GM21367 (cell line): ENCODE measurements around the gene SPTBN1.

Source experiments
- ATAC-seq: cut with Tn5 transposase; IDR thresholded peaks from one replicate; pipeline ENCODE4 v1.9.1; 2021; ENCODE audit not compliant: unreplicated experiment

The SPTBN1 gene

DNA sequence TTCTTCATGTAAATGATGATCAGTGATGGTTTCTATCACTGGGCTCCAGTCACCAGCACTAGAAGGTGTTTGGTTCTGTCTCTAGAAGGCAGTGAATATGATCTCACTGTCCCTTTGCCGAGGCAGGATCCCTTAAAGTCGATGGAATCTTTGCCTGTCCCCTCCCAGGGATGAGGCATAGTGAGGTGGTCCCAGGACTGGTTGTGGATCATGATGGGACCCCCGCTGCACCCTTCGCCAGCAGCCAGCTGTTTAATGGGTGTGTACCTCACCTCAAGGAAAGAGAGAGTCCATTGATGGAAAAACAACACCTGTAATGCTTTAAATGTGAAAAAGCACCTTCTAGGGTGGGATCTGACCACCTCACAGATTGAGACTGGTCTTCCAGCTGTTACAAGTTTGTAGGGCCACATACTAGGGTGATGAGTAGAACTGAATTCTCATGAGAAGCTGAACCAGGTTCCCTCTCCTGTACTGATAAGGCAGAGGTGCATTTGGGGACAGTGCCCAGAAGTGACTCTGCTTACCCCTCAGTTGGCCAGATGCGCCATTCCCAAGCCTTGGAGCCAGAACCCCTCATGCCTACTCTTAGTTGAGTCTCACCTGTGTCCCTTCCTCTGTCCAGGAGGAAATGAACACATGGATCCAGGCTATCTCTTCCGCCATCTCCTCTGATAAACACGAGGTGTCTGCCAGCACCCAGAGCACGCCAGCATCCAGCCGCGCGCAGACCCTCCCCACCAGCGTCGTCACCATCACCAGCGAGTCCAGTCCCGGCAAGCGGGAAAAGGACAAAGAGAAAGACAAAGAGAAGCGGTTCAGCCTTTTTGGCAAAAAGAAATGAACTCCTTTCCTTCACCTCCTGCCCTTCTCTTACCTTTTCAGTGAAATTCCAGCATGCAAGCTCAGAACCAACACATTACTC lies 211.9 kb downstream of the SPTBN1 start:
- ATAC-seq, result no peak

DNA sequence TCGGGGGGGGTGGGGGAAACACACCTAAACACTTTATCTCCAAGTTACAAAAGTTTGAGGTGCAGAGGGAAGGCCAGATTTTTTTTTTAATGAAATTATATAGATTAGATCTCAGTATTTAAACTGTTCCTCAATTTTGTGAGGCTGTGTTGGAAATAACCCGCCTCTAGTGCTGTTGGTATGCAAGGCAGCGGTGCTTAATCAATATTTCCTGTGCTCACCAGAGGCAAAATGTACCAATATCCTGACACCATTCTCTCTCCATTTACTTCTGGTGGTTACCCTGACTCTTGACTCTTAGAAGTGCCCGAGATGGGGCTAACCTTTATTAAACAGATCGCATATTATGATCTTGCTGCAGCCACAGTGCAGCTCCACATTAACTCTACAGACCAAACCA lies 212.6 kb downstream of the SPTBN1 start:
- no peak for ATAC-seq

DNA sequence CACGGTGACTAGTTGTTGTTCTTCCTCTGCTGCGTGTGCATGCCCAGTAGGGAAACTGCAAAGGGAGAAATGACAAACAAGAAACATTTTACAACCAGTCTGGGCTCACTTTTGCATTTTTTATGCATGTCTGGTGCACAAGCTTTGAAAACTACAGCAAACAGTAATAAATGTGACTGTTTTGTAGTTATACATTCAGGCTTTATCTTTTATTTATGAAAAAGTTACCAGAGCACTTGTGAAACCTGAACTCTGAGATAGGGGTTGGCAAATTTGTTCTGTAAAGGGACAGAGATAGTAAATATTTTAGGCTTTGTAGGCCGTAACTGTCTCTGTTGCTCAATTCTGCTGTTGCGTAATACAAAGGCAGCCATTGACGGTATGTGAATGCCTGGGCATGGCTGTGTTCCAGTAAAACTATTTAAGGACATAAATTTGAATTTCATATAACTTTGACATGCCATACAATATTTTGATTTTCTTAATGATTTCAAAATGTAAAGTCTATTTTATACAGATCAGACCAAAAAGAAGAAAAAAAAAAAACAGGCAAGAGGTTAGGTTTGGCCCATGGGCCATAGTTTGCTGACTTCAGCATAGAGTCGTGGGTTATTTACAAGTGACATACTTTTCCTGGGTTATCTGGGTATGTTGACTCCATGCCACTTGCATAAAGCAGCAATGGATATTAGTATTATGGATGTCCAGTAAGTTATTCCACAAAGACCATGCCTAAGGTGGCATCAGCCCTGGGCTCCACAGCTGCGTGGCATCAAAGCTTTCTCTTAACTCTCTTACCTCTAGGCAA lies 213.8 kb downstream of the SPTBN1 start:
- ATAC-seq, result no peak

DNA sequence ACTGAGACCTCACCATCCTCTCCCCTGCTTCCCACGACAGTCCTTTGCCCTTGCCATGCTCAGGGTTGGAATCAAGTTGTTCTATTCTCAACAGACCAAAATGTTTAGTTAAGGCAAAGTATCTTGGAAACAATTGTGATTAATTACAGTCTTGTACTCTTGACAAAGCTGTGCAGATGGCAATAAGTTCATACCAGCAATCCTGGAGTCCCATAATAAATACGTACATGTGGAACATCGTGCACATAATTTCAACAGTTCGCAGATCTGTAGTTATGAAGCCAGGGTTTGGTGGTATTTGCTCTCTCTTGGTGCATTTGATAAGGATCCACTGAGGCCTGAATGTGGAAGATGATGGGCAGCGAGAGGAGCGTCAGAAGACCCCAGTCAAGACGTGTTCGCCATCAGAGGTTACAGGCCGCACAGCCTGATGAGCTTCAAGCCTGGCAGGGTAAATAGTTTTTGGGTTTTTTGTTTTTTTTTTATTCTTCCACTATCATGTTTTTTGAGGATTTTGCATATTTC lies 214.4 kb downstream of the SPTBN1 start:
- ATAC-seq, result no peak

DNA sequence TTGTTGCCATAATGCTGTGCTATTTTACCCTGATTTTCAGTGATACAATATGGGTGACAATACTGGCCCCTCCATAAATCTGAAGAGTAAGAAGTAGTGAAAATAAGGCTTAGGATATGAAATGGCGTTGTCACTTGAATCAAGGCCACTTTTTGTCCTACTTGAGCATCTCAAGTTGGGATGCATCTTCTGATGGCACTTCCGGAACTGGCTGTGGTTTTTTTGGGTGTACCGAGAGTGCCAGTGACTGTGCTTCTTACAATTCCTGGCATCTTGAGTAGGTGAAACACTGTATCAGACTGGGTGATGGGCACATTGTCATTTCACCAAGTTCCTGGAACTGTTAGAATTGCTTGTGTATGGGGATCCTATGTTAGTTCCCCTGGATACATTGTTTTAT lies 214.9 kb downstream of the SPTBN1 start:
- ATAC-seq, result no peak

DNA sequence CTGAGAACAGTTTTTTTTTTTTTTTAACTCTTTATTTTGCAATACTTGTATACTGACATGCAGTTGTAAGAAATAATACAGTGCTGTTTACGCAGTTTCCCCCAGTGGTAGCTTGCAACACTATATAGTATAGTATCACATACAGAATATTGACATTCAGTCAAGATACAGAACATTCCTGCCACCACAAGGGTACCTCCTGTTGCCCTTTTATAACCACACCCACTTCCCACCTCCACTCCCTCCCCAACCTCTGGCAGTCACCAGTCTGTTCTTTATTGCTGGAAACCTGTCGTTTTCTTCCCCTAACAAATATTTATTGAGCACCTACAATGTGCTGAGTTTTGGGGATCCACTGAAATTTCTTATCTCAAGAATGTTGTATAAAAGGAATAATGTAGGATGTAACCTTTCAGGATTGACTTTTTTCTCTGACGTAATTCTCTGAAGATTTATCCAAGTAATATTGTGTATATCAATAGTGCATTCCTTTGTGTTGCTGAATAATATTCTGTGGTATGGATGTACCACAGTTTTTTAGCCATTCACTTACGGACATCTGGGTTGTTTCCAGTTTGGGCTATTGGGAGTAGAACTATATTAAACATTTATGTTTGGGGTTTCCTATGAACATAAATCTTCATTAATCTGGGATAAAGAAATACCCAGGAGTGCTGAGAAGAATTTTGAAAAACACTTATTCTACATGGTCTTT lies 215.9 kb downstream of the SPTBN1 start:
- no peak for ATAC-seq

DNA sequence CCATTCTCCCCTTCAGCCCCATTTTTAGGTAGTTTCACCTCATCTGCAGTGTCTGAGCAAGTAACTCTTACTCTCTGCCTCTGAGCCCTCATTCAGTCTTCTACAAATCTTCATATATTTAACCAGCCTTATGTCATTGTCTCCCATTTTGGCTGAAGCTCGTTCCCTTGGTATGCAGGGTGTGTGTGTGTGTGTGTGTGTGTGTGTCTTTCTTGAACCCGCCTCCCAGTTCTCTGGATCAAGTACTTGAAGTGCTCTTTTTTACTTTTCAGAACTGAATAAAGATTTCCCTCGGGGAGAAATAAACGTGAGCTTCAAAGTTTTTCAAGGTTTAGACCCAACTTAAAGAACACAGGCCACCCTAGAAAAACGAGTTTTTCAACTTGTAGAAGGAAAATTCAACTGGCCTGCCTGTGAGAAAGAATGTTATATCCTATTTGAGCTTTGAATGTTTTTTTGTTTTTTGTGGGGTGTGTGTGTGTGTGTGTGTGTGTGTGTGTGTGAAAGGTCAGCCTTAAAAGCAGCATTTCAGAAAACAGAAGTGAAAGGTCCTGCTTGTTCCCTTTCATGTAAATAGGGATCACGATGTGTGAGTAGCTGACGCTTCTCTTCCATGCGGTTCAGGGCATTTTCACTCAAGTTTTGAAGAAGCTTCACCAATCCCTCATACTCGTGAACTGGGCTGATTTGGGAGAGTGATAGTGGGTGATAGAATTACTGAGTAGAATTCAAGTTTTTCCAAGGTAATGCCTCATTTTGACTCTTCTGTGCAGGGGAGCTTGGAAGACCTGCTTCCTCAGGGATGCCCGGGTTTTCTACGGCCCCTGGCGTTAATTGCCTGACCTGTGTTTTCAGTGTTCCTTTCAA lies 216.7 kb downstream of the SPTBN1 start:
- peak; percentile 56 for ATAC-seq

DNA sequence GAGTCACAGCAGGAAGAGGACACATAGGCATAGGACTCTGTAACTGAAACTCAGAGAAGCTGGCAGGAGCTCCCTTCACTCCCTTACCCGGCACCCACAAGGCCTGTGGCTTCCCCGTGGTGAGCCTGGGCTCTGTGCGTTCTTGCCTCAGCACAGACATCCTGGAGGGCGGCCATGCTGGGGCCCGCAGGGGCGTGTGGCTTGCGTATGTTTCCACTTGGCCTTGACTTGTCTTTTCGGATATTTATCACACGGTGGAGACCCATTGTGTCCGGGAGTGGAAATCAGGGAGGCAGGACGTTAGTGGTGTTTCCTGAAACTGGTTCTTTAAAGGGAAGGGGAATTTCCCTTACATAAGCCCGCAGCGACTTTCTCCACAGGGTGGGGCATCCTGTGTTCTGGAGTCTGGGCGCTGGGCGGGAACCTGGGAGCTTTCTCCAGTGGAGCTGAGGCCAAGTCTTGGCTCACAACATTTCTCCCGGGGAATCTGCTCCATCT lies 217.4 kb downstream of the SPTBN1 start:
- ATAC-seq, result peak; percentile 57

DNA sequence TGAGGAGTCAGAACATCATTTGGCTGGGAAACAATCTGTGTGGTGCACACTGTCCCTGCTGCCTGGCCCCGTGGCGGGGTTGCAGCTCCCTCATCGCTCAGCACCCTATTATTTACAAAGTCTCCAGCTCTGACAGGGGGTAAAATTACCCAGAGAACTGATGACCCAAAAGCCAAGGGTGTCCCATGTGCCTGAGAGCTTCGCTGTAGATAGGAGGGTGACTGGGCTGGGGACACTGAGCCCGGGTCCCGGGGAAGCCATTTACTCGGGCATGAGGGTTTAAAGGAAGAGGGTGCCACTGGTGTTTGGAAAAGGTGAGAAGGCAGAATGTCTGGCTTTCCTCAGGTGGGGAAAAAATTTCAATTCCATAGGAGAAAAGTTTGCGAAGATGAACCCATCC lies 219.2 kb downstream of the SPTBN1 start:
- no peak for ATAC-seq

DNA sequence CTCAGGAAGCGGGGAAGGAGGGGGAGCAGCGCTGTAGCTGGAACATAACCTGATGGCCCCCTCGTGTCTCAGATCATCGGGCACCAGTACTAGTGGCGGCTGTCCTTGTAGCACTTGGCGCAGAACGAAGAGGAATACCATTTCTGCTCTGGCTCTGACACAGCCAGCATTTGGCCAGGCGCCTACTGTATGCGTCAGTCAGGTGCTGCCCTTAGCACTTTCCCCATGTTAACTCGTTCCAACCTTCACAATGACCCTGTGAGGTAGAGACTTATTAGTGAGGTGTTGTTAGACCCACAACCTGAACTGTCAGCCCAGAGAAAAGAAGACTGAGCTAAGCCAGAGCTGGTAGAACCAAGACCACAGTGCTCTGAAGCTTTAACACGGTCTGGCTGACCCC lies 219.6 kb downstream of the SPTBN1 start:
- ATAC-seq, result no peak

DNA sequence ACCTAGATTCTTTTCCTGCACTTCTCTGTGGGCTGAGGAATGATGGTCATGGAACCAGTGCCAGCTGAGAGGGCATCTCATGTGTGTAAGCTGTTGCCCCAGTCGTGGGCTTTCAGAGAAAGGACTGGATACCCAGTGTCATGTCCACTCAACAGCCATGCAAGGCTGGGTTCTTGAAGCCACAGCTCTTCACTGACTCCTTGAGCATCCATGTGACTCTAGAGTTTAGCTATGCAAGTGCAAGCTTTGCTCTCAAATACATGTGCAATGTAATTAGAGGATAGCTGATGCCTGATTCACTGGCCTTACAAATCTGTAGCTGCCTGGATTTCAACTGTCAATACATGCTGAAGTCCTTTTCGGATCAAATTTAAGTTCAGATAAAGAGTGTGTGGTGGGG lies 220.5 kb downstream of the SPTBN1 start:
- no peak for ATAC-seq

DNA sequence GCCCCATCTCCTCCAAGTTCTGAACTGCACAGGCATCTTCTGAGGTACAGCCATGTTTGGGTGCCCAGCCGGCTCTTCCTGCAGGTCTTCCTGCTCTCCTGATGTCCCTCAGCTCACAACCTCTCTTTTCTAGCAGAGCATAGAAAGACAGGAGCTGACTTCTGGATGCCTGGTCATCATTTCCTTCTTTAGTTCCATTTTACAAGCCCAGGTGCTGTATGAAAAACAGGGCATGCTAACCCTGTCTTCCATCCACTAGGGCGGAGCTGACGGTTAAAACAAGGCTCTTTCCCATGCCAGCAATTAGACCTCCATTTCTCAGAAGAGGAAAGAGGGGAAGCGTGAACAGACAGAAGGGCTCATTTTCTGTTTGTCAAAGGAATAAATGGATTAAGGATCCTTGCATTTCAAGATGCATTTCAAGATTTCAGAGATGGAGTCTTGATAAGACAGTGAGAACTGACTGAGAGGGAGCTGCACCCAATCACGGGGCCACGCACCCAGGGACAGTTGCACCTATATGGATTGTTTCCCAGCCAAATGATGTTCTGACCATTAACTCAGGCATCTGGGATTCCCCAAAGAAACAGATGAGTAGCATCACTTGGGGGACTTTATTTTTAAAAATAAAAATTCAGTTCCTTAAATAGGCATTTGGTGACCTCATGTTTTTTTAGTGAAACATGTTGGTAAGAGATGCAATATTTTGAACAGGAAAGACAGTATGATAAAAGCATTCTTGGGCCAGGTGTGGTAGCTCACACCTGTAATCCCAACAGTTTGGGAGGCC lies 221.5 kb downstream of the SPTBN1 start:
- no peak for ATAC-seq

DNA sequence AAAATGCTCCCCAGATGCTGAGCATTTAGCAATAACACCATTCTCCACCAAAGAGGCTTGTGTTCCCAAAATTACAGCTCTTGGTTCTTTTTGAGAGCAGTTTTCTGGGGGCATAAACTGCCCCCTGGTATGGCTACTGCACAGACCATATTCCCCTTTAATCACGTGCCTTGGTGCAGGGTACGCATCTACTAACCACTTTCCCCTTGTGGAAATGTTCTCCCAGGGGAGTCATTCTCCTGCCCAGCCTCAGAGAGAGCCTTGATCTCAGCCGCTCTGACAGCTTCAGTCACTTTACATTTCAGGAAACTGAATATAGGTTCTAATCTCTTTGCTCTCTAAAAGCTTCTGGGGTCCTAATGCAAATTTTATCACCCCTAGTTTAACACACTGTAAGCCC lies 222.6 kb downstream of the SPTBN1 start:
- no peak for ATAC-seq

DNA sequence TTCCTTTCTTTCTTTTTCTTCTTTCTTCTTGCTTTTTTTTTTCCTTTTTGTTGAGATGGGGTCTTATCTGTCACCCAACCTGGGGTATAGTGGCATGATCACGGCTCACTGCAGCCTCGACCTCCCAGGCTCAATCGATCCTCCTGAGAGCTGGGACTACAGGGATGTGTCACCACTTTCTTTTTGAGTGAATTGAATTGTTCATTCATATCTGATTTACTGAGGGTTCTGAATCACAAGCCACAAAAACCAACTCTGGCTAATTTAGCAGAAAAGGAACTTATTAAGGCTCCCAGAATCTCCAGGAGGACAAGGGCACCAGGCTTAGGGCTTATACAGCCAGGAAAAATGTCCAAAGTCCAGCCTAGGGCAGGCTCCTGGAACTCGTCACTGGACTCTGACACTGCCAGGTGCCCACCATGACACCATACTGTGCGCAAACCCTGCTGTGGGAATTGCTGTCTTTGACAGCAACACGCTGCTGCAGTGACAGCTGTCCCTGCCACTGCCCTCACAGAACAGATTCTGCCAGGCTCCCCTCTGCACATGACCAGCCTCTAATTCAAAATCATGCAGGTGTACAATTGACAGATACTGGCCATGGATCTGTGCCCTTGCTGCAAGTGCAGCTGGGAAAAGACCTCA lies 224.4 kb downstream of the SPTBN1 start:
- peak; percentile 59 for ATAC-seq

DNA sequence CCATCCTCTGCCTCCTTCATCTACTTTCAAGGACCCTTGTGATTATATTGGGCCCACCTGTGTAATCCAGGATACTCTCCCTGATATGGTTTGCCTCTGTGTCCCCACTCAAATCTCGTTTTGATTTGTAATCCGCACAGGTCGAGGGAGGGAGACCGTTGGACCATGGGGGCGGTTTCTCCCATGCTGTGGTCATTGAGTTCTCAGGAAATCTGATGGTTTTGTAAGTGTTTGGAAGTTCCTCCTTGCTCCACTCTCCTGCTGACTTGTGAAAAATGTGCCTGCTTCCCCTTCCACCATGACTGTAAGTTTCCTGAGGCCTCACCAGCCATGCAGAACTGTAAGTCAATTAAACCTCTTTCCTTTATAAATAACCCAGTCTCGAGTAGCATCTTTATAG lies 225.3 kb downstream of the SPTBN1 start:
- no peak for ATAC-seq

DNA sequence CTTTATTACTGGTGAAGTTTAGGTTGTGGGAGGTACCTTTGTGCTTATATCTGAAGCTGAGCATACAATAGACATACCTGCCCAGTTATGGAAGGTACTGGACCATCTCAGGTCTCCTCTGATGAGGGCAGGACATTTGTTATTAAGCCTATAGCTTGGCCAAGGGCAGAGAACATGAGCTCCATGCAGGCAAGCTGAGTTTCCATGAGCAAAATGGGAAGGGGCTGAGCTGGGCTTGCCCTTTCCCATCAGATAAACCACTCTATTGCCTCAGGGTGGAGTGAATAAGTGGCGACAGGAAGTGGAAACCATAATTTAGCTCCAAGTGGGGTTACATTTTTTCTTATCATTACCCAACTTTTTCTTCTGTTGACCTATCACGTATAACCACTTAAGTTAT lies 227.5 kb downstream of the SPTBN1 start:
- no peak for ATAC-seq

DNA sequence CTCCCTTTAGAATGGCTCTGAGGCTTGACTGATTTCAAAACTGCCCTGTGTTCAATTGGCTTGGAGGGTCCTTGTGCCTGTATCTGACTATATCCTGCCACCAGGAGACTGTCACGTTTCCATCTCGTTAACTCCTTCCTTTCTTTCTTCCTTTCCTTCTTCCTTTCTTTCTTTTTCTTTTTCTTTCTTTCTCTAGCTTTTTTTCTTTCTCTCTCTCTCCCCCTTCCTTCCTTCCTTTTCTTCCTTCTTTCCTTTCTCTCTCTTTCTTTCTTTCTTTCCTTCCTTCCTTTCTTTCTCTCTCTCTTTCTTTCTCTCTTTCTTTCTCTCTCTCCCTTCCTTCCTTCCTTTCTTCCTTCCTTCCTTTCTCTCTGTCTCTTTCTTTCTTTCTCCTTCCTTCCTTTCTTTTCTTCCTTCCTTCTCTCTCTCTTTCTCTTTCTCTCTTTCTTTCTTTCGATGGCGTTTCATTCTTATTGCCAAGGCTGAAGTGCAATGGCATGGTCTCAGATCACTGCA lies 229.2 kb downstream of the SPTBN1 start:
- ATAC-seq, result no peak

DNA sequence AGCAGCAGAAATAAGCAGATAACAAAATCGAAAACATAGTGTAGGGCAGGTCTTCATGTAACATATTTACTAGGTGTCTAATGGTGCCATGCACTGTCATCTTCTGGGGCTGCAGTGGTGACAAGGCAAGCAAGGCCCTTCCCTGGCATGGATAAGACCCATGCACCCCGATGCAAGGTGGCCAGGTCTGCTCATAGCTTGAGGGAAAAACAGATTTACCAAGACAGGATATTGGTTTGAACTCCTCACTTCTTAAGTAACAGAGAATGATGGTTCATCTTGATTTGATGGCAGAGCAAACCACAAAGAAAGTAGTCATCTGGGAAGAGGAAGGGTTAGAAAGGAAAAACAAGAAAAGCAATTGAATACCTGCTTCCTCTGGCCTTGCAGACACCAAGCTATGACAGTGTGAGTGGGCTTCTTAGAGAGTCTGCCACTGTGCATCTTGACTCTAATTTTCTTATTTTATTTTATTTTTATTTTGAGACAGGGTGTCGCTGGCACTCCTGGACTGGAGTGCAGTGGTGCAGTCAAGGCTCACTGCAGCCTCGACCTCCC lies 231.5 kb downstream of the SPTBN1 start:
- no peak for ATAC-seq
